Glutamatergic neuron (in vitro differentiated cells): ENCODE results near the gene CFAP65. TPM values are rescaled to one million over a fixed set of nuclear protein-coding genes. Genes with fewer than 3 reads are reported as not detected.

Experiments
- DNase-seq: peaks from one replicate; pipeline ENCODE4 v3.0.0; 2022
- H3K27ac Mint-ChIP-seq: one replicate; pipeline ENCODE4 v1.8.0; 2020; ENCODE audit warnings: mild to moderate bottlenecking, mixed read lengths, inconsistent platforms; ENCODE audit not compliant: unreplicated experiment
- H3K27me3 Mint-ChIP-seq: one replicate; pipeline ENCODE4 v1.8.0; 2020; ENCODE audit warnings: mild to moderate bottlenecking, moderate library complexity, mixed read lengths, inconsistent platforms; ENCODE audit not compliant: unreplicated experiment
- H3K36me3 Mint-ChIP-seq: one replicate; pipeline ENCODE4 v1.8.0; 2020; ENCODE audit warnings: mild to moderate bottlenecking, mixed read lengths, inconsistent platforms; ENCODE audit not compliant: unreplicated experiment
- H3K4me1 Mint-ChIP-seq: one replicate; pipeline ENCODE4 v1.8.0; 2020; ENCODE audit warnings: mild to moderate bottlenecking, low read depth, mixed read lengths, inconsistent platforms; ENCODE audit not compliant: unreplicated experiment
- H3K4me3 Mint-ChIP-seq: one replicate; pipeline ENCODE4 v1.8.0; 2020; ENCODE audit warnings: mild to moderate bottlenecking, mixed read lengths, inconsistent platforms; ENCODE audit not compliant: unreplicated experiment
- H3K9me3 Mint-ChIP-seq: one replicate; pipeline ENCODE4 v1.8.0; 2020; ENCODE audit warnings: mild to moderate bottlenecking, moderate library complexity, mixed read lengths, inconsistent platforms; ENCODE audit not compliant: unreplicated experiment
- CTCF ChIP-seq: fragments of 200-600 bp; sonication (generic); IDR thresholded peaks from one replicate; pipeline ENCODE4 v1.5.0; 2021; ENCODE audit not compliant: partially characterized antibody, unreplicated experiment
- total RNA-seq: library from RNA; stranded (reverse); fragmentation: NEBNext Ultra II Directional; extraction: Animal tissue kit (Norgen Biotek cat#: 25700); gene quantifications from one replicate; pipeline ENCODE4 v1.2.1, GENCODE V29; 2021; ENCODE audit not compliant: unreplicated experiment

CFAP65 gene
- total RNA-seq, 1 donor from 2014 or later = 1.1 TPM

GRCh38 chr2:219086196-219086595, 44.9 kb upstream of the CFAP65 start:
- no peak for TF ChIP-seq CTCF
- H3K4me1 Mint-ChIP-seq = peaks cover 19% of the 10 kb centered on the region
- DNase-seq = no peak
- H3K9me3 Mint-ChIP-seq = no peaks in the 10 kb centered on the region
- no peak overlapping the region for H3K27ac Mint-ChIP-seq
- H3K27me3 Mint-ChIP-seq = peaks cover 2% of the 10 kb centered on the region
- H3K4me3 Mint-ChIP-seq = no peak overlapping the region
- H3K36me3 Mint-ChIP-seq = no peaks in the 10 kb centered on the region

GRCh38 chr2:219084791-219085190, 43.5 kb upstream of the CFAP65 start:
- Mint-ChIP-seq H3K36me3 (no peaks in the 10 kb centered on the region), H3K9me3 (no peaks in the 10 kb centered on the region), H3K27ac (no peak overlapping the region), H3K4me3 (no peak overlapping the region), H3K27me3 (peaks cover 2% of the 10 kb centered on the region), H3K4me1 (peaks cover 19% of the 10 kb centered on the region)
- no peak for DNase-seq
- TF ChIP-seq CTCF = no peak

GRCh38 chr2:219082332-219082958, 41.1 kb upstream of the CFAP65 start:
- peaks cover 2% of the 10 kb centered on the region for H3K27me3 Mint-ChIP-seq
- H3K27ac Mint-ChIP-seq = no peak overlapping the region
- peaks cover 17% of the 10 kb centered on the region for H3K4me1 Mint-ChIP-seq
- no peak for TF ChIP-seq CTCF
- DNase-seq = no peak
- no peak overlapping the region for H3K4me3 Mint-ChIP-seq
- no peaks in the 10 kb centered on the region for H3K9me3 Mint-ChIP-seq
- no peaks in the 10 kb centered on the region for H3K36me3 Mint-ChIP-seq

- Mint-ChIP-seq H3K36me3 (no peaks in the 10 kb centered on the region), H3K4me3 (no peak overlapping the region), H3K9me3 (no peaks in the 10 kb centered on the region), H3K27me3 (peaks cover 2% of the 10 kb centered on the region), H3K4me1 (peaks cover 11% of the 10 kb centered on the region), H3K27ac (no peak overlapping the region)
- no peak for TF ChIP-seq CTCF
- DNase-seq = no peak
Measured at GRCh38 chr2:219081701-219082331, 40.5 kb upstream of the CFAP65 start.

- Mint-ChIP-seq H3K27me3 (peaks cover 2% of the 10 kb centered on the region), H3K9me3 (no peaks in the 10 kb centered on the region)
- no peak for DNase-seq
Measured at GRCh38 chr2:219081096-219081495, 39.8 kb upstream of the CFAP65 start.

More at GRCh38 chr2:219081096-219081495, 39.8 kb upstream of the CFAP65 start:
- H3K4me1 Mint-ChIP-seq = peaks cover 4% of the 10 kb centered on the region
- TF ChIP-seq CTCF = no peak
- no peak overlapping the region for H3K4me3 Mint-ChIP-seq
- no peaks in the 10 kb centered on the region for H3K36me3 Mint-ChIP-seq
- no peak overlapping the region for H3K27ac Mint-ChIP-seq
